Measurements from ENCODE around the gene MLPH. TPM values are rescaled to one million over a fixed set of nuclear protein-coding genes. Genes with fewer than 3 reads are reported as not detected.

The MLPH gene
- total and polyA plus RNA-seq, 2 of the 13 experiments (the other 11 are each of a cell fraction or from before 2014, with no cell fraction given), result 0.12 TPM; not detected in 1

- TF ChIP-seq HNF1A (IDR thresholded peaks at IDR 0.05; ENCODE audit: low read depth) (peak; percentile 58; the same call in 1 of the 2 replicates), HNF1A (CRISPR knock-in tag; IDR thresholded peaks at IDR 0.05; ENCODE audit: borderline replicate concordance) (peak; percentile 87; the same call in 1 of the 2 replicates), SRSF9 (IDR thresholded peaks at IDR 0.05; ENCODE audit: borderline replicate concordance, insufficient read depth, low read depth, low read length, poor library complexity, severe bottlenecking) (no peak), ZNF12 (CRISPR knock-in tag; IDR thresholded peaks at IDR 0.05) (peak; percentile 14; the same call in 1 of the 2 replicates), DNMT3B (CRISPR knock-in tag; conservative IDR thresholded peaks at IDR 0.05) (no peak), MED13 (CRISPR knock-in tag; IDR thresholded peaks at IDR 0.05) (peak; percentile 89; the same call in 1 of the 2 replicates), IRF2 (CRISPR knock-in tag; IDR thresholded peaks at IDR 0.05) (peak; percentile 84; the same call in 1 of the 2 replicates), ETV6 (CRISPR knock-in tag; conservative IDR thresholded peaks at IDR 0.05) (no peak; the same call in 1 of the 2 replicates), ZBTB4 (CRISPR knock-in tag; IDR thresholded peaks at IDR 0.05; ENCODE audit: borderline replicate concordance) (peak; percentile 95; the same call in 1 of the 2 replicates), GABPA (IDR thresholded peaks at IDR 0.05; ENCODE audit: low read depth, low read length) (peak; percentile 22; the same call in 1 of the 2 replicates), GABPA (CRISPR knock-in tag; IDR thresholded peaks at IDR 0.05; ENCODE audit: low read depth) (peak; percentile 83), ZBED4 (CRISPR knock-in tag; IDR thresholded peaks at IDR 0.05; ENCODE audit: borderline replicate concordance) (peak; percentile 93; the same call in 1 of the 2 replicates), ATF7-NPFF (CRISPR knock-in tag; IDR thresholded peaks at IDR 0.05; ENCODE audit: low read depth) (peak; percentile 72; the same call in 1 of the 2 replicates), HMG20A (CRISPR knock-in tag; IDR thresholded peaks at IDR 0.05; ENCODE audit: borderline replicate concordance) (peak; percentile 77; the same call in 1 of the 2 replicates), E2F2 (CRISPR knock-in tag; IDR thresholded peaks at IDR 0.05; ENCODE audit: borderline replicate concordance) (peak; percentile 60; the same call in 1 of the 2 replicates), ZFX (CRISPR knock-in tag; IDR thresholded peaks at IDR 0.05; ENCODE audit: low read depth) (peak; percentile 68)
Observed at GRCh38 chr2:237585590-237586221, 98.7 kb downstream of the MLPH start (continued).
